Skeletal muscle tissue (tissue), 4 donors: ENCODE data around the gene BRICD5. TPM values are rescaled to one million over a fixed set of nuclear protein-coding genes. Genes with fewer than 3 reads are reported as not detected.
"Not testable (repeated sequence)": the region's sequence is repeated elsewhere in the genome, so short reads cannot be mapped to it uniquely, and the experiment has no call there.

ENCODE experiments used
- H3K27ac ChIP-seq: one replicate; pipeline ENCODE4 v1.7.0; 2013; ENCODE audit warnings: mild to moderate bottlenecking, low read depth, low read length, inconsistent platforms
- H3K27me3 ChIP-seq, 3 donors: one replicate each; pipeline ENCODE4 v1.7.0; 2013; ENCODE audit warnings: low read length in 3 of 3; ENCODE audit not compliant: control insufficient read depth in 3 of 3, insufficient read depth in 3 of 3
- H3K36me3 ChIP-seq, 3 donors: one replicate each; pipeline ENCODE4 v1.7.0; 2013; ENCODE audit warnings: low read length in 3 of 3; ENCODE audit not compliant: control insufficient read depth in 3 of 3, insufficient read depth in 3 of 3
- H3K4me1 ChIP-seq, 3 donors: one replicate each; pipeline ENCODE4 v1.7.0; 2013; ENCODE audit warnings: low read length in 3 of 3, mild to moderate bottlenecking in 3 of 3; ENCODE audit not compliant: control insufficient read depth in 3 of 3, insufficient read depth in 3 of 3
- H3K4me3 ChIP-seq, 3 donors: one replicate each; pipeline ENCODE4 v1.7.0; 2013; ENCODE audit warnings: low read length in 3 of 3
- H3K9ac ChIP-seq, 3 donors: one replicate each; pipeline ENCODE4 v1.7.0; 2013; ENCODE audit warnings: low read length in 3 of 3, mild to moderate bottlenecking in 3 of 3, moderate library complexity in 2 of 3, low read depth in 1 of 3
- H3K9me3 ChIP-seq, 3 donors: one replicate each; pipeline ENCODE4 v1.7.0; 2013; ENCODE audit warnings: low read length in 3 of 3; ENCODE audit not compliant: control insufficient read depth in 3 of 3
- total RNA-seq: library from RNA; depleted of rRNA; stranded (reverse); fragments of >200 nt; gene quantifications from one replicate; pipeline ENCODE4 v1.2.3, GENCODE V29; 2014
- donor health status: Osteomylitis.

BRICD5 gene
- total RNA-seq, 1 donor from 2014 or later = 2.1 TPM

GRCh38 chr16:2246301-2246885 lies 35.7 kb upstream of the BRICD5 start:
- Histone ChIP-seq H3K4me1 (peaks cover 4 to 7% (median 7%) of the 10 kb centered on the region in 3 donors), H3K27ac (no peak overlapping the region), H3K4me3 (no peak overlapping the region), H3K27me3 (no peaks in the 10 kb centered on the region), H3K9ac (no peak overlapping the region), H3K36me3 (peaks cover 48 to 49% (median 48%) of the 10 kb centered on the region in 3 donors), H3K9me3 (no peaks in the 10 kb centered on the region)

GRCh38 chr16:2244926-2245795 lies 34.5 kb upstream of the BRICD5 start:
- no peak overlapping the region for H3K4me3 ChIP-seq
- H3K9me3 ChIP-seq = no peaks in the 10 kb centered on the region
- H3K36me3 ChIP-seq = peaks cover 48 to 52% (median 48%) of the 10 kb centered on the region in 3 donors
- peaks cover under 1 to 2% (median 1%) of the 10 kb centered on the region in 3 donors for H3K4me1 ChIP-seq
- no peak overlapping the region for H3K27ac ChIP-seq
- no peaks in the 10 kb centered on the region for H3K27me3 ChIP-seq
- no peak overlapping the region for H3K9ac ChIP-seq

- Histone ChIP-seq H3K27me3 (no peaks in the 10 kb centered on the region), H3K4me3 (no peak overlapping the region), H3K9me3 (no peaks in the 10 kb centered on the region), H3K36me3 (peaks cover 53 to 57% (median 55%) of the 10 kb centered on the region in 3 donors), H3K27ac (no peak overlapping the region), H3K4me1 (no peaks in the 10 kb centered on the region), H3K9ac (no peak overlapping the region)
Observed at GRCh38 chr16:2244301-2244700, 33.6 kb upstream of the BRICD5 start.

- Histone ChIP-seq H3K9me3 (no peaks in the 10 kb centered on the region), H3K36me3 (peaks cover 51 to 58% (median 57%) of the 10 kb centered on the region in 3 donors), H3K4me1 (no peaks in the 10 kb centered on the region), H3K27me3 (no peaks in the 10 kb centered on the region), H3K4me3 (no peak overlapping the region), H3K9ac (no peak overlapping the region), H3K27ac (no peak overlapping the region)
Observed at GRCh38 chr16:2243781-2244180, 33.1 kb upstream of the BRICD5 start.

GRCh38 chr16:2243031-2243528 lies 32.4 kb upstream of the BRICD5 start:
- Histone ChIP-seq H3K4me3 (no peak overlapping the region), H3K36me3 (peaks cover 49 to 58% (median 55%) of the 10 kb centered on the region in 3 donors), H3K4me1 (no peaks in the 10 kb centered on the region), H3K9ac (peak overlapping the region in 1 of 3 donors; percentile 8), H3K27ac (no peak overlapping the region), H3K27me3 (no peaks in the 10 kb centered on the region), H3K9me3 (no peaks in the 10 kb centered on the region)

- Histone ChIP-seq H3K9me3 (no peaks in the 10 kb centered on the region), H3K36me3 (peaks cover 49 to 58% (median 55%) of the 10 kb centered on the region in 3 donors), H3K9ac (peak overlapping the region in 1 of 3 donors; percentile 8)
Observed at GRCh38 chr16:2242598-2242997, 31.9 kb upstream of the BRICD5 start.

GRCh38 chr16:2240331-2240730 lies 29.7 kb upstream of the BRICD5 start:
- H3K27ac ChIP-seq, H3K4me3 ChIP-seq, H3K9me3 ChIP-seq, H3K9ac ChIP-seq: not testable (repeated sequence)
- peaks cover 12 to 23% (median 15%) of the 10 kb centered on the region in 3 donors for H3K27me3 ChIP-seq
- peaks cover 40 to 46% (median 43%) of the 10 kb centered on the region in 3 donors for H3K36me3 ChIP-seq
- H3K4me1 ChIP-seq = peaks cover 12 to 15% (median 12%) of the 10 kb centered on the region in 3 donors

More at GRCh38 chr16:2242598-2242997, 31.9 kb upstream of the BRICD5 start:
- no peaks in the 10 kb centered on the region for H3K4me1 ChIP-seq
- no peak overlapping the region for H3K4me3 ChIP-seq
- peaks cover 0 to 3% (median 2%) of the 10 kb centered on the region in 3 donors for H3K27me3 ChIP-seq
- no peak overlapping the region for H3K27ac ChIP-seq

GRCh38 chr16:2238838-2239675 lies 28.4 kb upstream of the BRICD5 start:
- Histone ChIP-seq H3K4me1 (peaks cover 12 to 15% (median 12%) of the 10 kb centered on the region in 3 donors), H3K4me3 (no peak overlapping the region), H3K36me3 (peaks cover 39 to 45% (median 40%) of the 10 kb centered on the region in 3 donors), H3K9me3 (no peaks in the 10 kb centered on the region), H3K9ac (no peak overlapping the region), H3K27me3 (peaks cover 12 to 26% (median 17%) of the 10 kb centered on the region in 3 donors), H3K27ac (no peak overlapping the region)

GRCh38 chr16:2238150-2238837 lies 27.6 kb upstream of the BRICD5 start:
- H3K4me1 ChIP-seq = peaks cover 12 to 15% (median 12%) of the 10 kb centered on the region in 3 donors
- H3K9ac ChIP-seq = no peak overlapping the region
- H3K27me3 ChIP-seq = peaks cover 12 to 26% (median 17%) of the 10 kb centered on the region in 3 donors
- H3K27ac ChIP-seq = no peak overlapping the region
- H3K9me3 ChIP-seq = no peaks in the 10 kb centered on the region
- H3K4me3 ChIP-seq = no peak overlapping the region
- peaks cover 39 to 45% (median 41%) of the 10 kb centered on the region in 3 donors for H3K36me3 ChIP-seq
